Vagina (tissue), 2 donors: Measurements from ENCODE around the gene GRAMD1B. TPM values are rescaled to one million over a fixed set of nuclear protein-coding genes. Genes with fewer than 3 reads are reported as not detected.

ENCODE experiments used
- DNase-seq, 2 donors: peaks; one replicate each; pipeline ENCODE4 v3.0.0-alpha.2; 2017; ENCODE audit errors: extremely low spot score in 2 of 2
- H3K27ac ChIP-seq: fragments of 200-600 bp; sonication (generic); one replicate; pipeline ENCODE4 v1.5.1; 2019
- H3K27me3 ChIP-seq: fragments of 200-600 bp; sonication (generic); one replicate; pipeline ENCODE4 v1.5.1; 2019
- H3K36me3 ChIP-seq, 2 donors: fragments of 200-600 bp; sonication (generic); one replicate each; pipeline ENCODE4 v1.5.1; 2017 to 2019
- H3K4me1 ChIP-seq: fragments of 200-600 bp; sonication (generic); one replicate; pipeline ENCODE4 v1.5.1; 2019
- H3K4me3 ChIP-seq, 2 donors: fragments of 200-600 bp; sonication (generic); 1 replicate in 1 of 2; 2 replicates in 1 of 2; pipeline ENCODE4 v1.5.1; 2016 to 2019
- H3K9me3 ChIP-seq: fragments of 200-600 bp; sonication (generic); one replicate; pipeline ENCODE4 v1.5.1; 2019
- POLR2A ChIP-seq, 2 donors: fragments of 450-650 bp; IDR thresholded peaks; one replicate each; pipeline ENCODE4 v1.6.1; 2017; ENCODE audit warnings: antibody characterized with exemption in 2 of 2, mild to moderate bottlenecking in 2 of 2, moderate library complexity in 2 of 2
- POLR2AphosphoS5 ChIP-seq, 2 donors: sonication (generic); formaldehyde crosslinking; IDR thresholded peaks; one replicate each; pipeline ENCODE4 v1.9.0; 2017; ENCODE audit warnings: antibody characterized with exemption in 2 of 2, mild to moderate bottlenecking in 2 of 2, low read depth in 1 of 2; ENCODE audit not compliant: insufficient read depth in 1 of 2
- intact Hi-C: fragments of 100-400 bp; cut with DNase I; formaldehyde crosslinking; loops from one replicate; pipeline ENCODE4 v1.15.1; 2023
- total RNA-seq: library from RNA; depleted of rRNA; stranded (reverse); fragments of >200 nt; gene quantifications from one replicate; pipeline ENCODE4 v1.2.3, GENCODE V29; 2016
- TF ChIP-seq, protein P1 (sequence below), 3 experiments: fragments of 450-650 bp in 2 of 3; fragments of 200-600 bp in 1 of 3; sonication (generic) in 1 of 3; IDR thresholded peaks; one replicate each; pipeline ENCODE4 v1.5.1; 2017 to 2019; ENCODE audit warnings: antibody characterized with exemption in 3 of 3, mild to moderate bottlenecking in 2 of 3, moderate library complexity in 2 of 3

GRAMD1B gene
- total RNA-seq, 1 donor from 2014 or later: 4.9 TPM

DNA sequence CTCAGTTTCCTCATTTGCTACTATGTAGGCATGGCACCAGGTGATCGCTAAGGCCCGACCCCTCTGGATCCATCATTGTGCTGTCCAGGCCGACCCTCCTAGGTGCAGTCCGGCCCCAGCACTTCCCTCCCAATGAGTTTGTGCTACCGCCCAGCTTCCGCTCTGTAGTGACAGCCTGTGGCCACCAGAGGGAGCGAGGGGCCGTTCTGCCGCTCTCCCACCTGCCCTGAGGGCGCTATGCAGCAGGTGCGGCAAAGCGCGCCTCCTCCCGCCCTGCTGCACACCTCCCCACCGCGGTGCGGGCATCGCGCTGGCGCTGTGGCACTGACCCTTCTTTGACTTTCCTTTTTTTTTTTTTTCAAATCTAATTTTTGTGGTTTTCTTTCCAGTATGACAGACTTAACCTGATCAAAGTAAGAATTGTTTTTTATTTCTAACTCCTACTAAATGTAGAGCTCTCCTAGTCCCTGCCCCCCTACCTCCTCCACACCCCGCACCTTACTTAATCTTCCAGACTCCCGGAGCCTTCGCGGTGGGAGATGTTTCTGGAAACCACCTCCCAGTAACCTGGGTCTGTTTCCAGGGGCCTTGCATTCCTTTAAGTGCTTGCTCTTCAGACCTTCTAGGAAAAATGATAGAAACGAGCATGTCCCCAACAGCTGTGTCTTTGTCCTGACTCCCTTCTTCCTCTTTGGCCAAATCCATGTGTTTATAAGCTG lies 150.6 kb downstream of the GRAMD1B start:
- no peak for DNase-seq
- intact Hi-C loops: no loop called here

DNA sequence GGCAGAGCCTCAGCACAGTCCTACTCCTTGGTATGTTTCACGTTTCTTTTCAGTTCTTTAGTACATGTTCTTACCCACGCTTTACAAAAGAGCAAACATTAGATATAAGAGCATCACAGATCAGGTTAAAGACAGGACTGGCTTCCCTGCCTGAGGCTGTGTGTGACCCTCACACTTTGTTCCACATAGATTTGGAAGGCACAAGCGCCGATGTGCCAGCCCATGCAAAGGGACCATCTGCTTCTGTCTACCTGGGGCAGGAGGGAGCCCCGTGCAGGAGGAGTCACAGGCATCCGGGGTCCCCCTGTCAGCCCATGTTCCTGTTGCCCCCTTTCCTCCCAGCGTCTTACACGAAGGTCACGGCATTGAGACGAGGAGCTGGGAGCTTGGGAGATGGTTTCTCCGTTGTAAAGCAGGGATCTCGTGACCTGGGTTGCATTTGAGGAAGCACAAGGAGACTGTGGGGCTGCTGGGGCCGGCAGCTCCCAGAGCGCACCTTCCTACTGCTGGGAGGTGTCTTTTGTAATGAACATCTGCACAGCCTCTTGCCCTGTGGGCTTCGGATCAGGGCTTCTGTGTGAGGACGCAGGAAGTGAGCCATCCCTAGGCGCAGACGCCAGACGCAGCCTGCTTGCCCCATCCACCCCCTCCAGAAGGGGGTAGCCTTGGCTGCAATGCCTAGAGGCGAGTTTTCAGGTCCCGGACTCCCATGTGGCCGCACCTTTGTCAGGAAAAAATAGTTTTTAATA lies 151.8 kb downstream of the GRAMD1B start:
- H3K4me3 ChIP-seq: no peak overlapping the region
- no peaks in the 10 kb centered on the region for H3K27me3 ChIP-seq
- H3K9me3 ChIP-seq: no peaks in the 10 kb centered on the region
- intact Hi-C loops: no loop called here
- TF ChIP-seq, protein P1, sequence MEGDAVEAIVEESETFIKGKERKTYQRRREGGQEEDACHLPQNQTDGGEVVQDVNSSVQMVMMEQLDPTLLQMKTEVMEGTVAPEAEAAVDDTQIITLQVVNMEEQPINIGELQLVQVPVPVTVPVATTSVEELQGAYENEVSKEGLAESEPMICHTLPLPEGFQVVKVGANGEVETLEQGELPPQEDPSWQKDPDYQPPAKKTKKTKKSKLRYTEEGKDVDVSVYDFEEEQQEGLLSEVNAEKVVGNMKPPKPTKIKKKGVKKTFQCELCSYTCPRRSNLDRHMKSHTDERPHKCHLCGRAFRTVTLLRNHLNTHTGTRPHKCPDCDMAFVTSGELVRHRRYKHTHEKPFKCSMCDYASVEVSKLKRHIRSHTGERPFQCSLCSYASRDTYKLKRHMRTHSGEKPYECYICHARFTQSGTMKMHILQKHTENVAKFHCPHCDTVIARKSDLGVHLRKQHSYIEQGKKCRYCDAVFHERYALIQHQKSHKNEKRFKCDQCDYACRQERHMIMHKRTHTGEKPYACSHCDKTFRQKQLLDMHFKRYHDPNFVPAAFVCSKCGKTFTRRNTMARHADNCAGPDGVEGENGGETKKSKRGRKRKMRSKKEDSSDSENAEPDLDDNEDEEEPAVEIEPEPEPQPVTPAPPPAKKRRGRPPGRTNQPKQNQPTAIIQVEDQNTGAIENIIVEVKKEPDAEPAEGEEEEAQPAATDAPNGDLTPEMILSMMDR (IDR thresholded peaks at IDR 0.05): no peak
- no peak for TF ChIP-seq POLR2AphosphoS5 (IDR thresholded peaks at IDR 0.05; ENCODE audit: insufficient read depth in 1 of 2, low read depth in 1 of 2)
- TF ChIP-seq POLR2A (IDR thresholded peaks at IDR 0.05): no peak
- DNase-seq: no peak
- H3K36me3 ChIP-seq: no peaks in the 10 kb centered on the region
- peaks cover 9% of the 10 kb centered on the region for H3K4me1 ChIP-seq
- H3K27ac ChIP-seq: no peak overlapping the region

More for the DNA sequence above, 150.6 kb downstream of the GRAMD1B start:
- no peak overlapping the region for H3K4me3 ChIP-seq
- no peak overlapping the region for H3K27ac ChIP-seq
- H3K36me3 ChIP-seq: no peaks in the 10 kb centered on the region
- H3K27me3 ChIP-seq: no peaks in the 10 kb centered on the region
- no peaks in the 10 kb centered on the region for H3K9me3 ChIP-seq
- TF ChIP-seq, protein P1 (IDR thresholded peaks at IDR 0.05): peak; percentile 74 to 89 (median 83)
- TF ChIP-seq POLR2A (IDR thresholded peaks at IDR 0.05): no peak
- peaks cover 8% of the 10 kb centered on the region for H3K4me1 ChIP-seq

DNA sequence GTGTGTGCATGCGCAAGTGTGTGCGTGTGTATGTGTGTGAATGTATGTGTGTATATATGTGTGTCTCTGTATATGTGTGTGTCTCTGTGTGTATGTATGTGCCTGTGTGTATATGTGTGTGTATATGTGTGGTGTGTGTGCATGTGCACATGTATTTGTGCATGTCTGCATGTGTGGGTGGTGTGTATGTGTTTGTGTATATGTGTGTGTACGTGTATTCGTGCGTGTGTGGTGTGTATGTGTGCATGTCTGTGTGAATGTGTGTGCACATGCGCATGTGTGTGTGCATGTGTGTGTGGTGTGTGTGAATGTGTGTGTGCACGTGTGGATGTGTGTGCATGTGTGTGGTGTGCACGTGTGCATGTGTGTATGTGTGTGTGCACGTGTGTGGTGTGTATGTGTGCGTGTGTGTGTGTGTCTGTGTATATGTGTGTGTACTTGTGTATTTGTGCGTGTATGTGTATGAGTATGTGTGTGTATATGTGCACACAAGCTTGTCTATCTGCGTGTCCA lies 153.0 kb downstream of the GRAMD1B start:
- Histone ChIP-seq H3K36me3 (no peaks in the 10 kb centered on the region), H3K27me3 (no peaks in the 10 kb centered on the region), H3K27ac (no peak overlapping the region), H3K4me3 (no peak overlapping the region), H3K9me3 (no peaks in the 10 kb centered on the region), H3K4me1 (peaks cover 9% of the 10 kb centered on the region)
- TF ChIP-seq POLR2A (IDR thresholded peaks at IDR 0.05) (no peak), POLR2AphosphoS5 (IDR thresholded peaks at IDR 0.05; ENCODE audit: insufficient read depth in 1 of 2, low read depth in 1 of 2) (no peak)
- TF ChIP-seq, protein P1 (IDR thresholded peaks at IDR 0.05): no peak
- DNase-seq: no peak
- intact Hi-C loops: no loop called here

DNA sequence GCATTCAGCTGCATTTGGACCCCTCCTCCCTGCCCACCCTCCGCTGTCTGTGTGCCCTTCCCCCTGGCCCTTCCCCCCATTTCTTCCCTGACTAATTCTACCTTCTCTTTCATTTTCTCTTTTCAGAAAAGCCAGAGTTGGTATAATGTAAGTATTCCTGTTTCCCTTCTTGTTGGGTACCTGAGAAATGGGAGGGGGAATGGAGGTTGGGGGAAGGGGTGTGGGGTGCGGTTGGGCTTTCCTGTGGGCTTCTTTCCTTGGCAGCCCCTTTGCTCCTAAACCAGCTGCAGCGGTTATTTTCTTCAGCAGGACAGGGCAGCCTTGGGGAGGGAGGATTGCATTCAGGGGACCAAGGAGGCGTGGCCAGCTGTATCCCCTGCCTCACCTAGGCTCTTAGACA lies 154.1 kb downstream of the GRAMD1B start:
- peaks cover 9% of the 10 kb centered on the region for H3K4me1 ChIP-seq
- H3K27me3 ChIP-seq: no peaks in the 10 kb centered on the region
- intact Hi-C loops: no loop called here
- H3K9me3 ChIP-seq: no peaks in the 10 kb centered on the region
- no peak for DNase-seq
- no peaks in the 10 kb centered on the region for H3K36me3 ChIP-seq
- no peak overlapping the region for H3K4me3 ChIP-seq
- no peak overlapping the region for H3K27ac ChIP-seq
- TF ChIP-seq, protein P1 (IDR thresholded peaks at IDR 0.05): no peak
- TF ChIP-seq POLR2A (IDR thresholded peaks at IDR 0.05) (no peak), POLR2AphosphoS5 (IDR thresholded peaks at IDR 0.05; ENCODE audit: insufficient read depth in 1 of 2, low read depth in 1 of 2) (no peak)

DNA sequence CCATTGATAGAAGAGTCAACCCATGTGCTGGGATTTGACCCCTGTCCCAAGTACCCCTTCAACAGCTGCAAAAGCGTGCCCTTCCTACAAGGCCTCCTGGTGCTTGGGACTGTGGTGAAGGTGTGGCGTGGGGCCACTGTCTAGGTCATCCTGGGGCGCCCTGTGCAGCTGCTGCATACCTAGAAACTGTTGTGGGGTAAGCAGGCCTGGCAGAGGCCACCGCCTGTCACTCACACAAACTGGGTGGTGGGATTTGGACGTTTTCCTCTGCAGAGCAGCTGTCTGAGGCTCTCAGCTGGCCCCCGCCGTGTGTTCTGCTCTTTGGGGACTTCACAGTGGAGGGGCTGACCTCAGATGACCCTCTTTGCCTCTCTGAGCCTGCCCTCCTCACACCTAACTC lies 154.7 kb downstream of the GRAMD1B start:
- intact Hi-C loops: no loop called here
- H3K4me1 ChIP-seq: peaks cover 9% of the 10 kb centered on the region
- no peak overlapping the region for H3K4me3 ChIP-seq
- no peak overlapping the region for H3K27ac ChIP-seq
- no peak for DNase-seq
- no peaks in the 10 kb centered on the region for H3K27me3 ChIP-seq
- TF ChIP-seq, protein P1 (IDR thresholded peaks at IDR 0.05): no peak
- no peak for TF ChIP-seq POLR2A (IDR thresholded peaks at IDR 0.05)
- TF ChIP-seq POLR2AphosphoS5 (IDR thresholded peaks at IDR 0.05; ENCODE audit: insufficient read depth in 1 of 2, low read depth in 1 of 2): no peak
- H3K36me3 ChIP-seq: no peaks in the 10 kb centered on the region
- no peaks in the 10 kb centered on the region for H3K9me3 ChIP-seq
